HG03135 (cell line): Measurements from ENCODE around the gene SIMC1.
"Not testable (repeated sequence)": the region's sequence is repeated elsewhere in the genome, so short reads cannot be mapped to it uniquely, and the experiment has no call there.

Source experiments
- ATAC-seq: cut with Tn5 transposase; IDR thresholded peaks from one replicate; pipeline ENCODE4 v1.9.1; 2021; ENCODE audit warnings: mild to moderate bottlenecking, moderate library complexity; ENCODE audit not compliant: unreplicated experiment

The SIMC1 gene

DNA sequence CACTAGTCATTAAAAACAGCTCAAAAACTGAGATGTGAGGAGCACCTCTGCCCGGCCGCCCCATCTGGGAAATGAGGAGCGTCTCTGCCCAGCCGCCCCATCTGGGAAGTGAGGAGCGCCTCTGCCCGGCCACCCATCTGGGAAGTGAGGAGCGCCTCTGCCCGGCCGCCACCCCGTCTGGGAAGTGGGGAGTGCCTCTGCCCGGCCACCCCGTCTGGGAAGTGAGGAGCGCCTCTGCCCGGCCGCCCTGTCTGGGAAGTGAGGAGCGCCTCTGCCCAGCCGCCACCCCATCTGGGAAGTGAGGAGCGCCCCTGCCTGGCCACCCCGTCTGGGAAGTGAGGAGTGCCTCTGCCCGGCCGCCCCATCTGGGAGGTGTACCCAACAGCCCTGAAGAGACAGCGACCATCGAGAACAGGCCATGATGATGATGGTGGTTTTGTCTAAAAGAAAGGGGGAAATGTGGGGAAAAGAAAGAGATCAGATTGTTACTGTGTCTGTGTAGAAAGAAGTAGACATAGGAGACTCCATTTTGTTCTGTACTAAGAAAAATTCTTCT, 23.7 kb upstream of the SIMC1 start:
- not testable (repeated sequence) for ATAC-seq

DNA sequence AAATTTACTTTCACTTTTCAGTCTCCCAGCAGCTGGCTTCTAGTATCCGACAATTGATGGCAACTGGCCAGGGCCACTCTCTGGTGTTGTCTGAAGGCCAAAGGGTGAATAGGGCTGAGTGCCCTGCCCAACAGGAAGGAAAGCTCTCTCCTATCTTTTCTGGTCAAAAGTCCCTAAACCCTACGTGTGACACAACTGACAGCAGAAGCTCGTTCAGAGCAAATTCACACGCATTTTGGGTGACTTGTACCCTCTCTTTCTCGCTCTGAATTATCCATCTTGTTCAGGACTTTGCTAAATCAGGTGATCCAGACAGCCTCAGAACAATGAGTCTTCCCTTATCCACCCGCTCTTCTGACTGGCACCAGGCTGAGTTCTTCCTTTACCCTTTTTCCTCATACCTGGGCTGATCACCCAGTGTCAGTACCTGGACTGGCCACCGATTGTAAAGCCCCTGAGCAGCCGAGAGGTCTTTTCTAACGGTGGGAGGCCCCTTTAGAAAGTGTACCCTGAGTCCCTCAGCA, 21.8 kb upstream of the SIMC1 start:
- ATAC-seq = not testable (repeated sequence)

- ATAC-seq = not testable (repeated sequence)
Measured at GRCh38 chr5:176217188-176217729, 21.0 kb upstream of the SIMC1 start.

DNA sequence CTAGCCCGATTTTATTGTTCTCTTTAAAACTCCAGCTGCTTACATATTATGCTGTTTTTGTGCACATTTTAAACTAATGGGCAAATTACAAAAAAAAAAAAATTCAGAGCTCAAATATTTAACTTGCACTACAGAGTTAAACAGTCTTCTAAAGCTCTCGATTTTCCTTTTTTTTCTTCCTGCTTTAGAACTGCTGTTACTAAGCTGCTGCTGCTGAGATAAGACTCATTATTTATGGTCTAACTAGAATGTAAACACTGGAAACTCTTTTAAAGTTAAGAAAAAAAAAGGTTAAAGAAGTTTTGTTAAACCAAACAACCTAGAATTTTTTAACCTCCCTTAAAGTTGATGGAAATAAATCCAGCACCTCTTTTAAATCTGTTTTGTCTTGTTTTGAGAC, 20.5 kb upstream of the SIMC1 start:
- not testable (repeated sequence) for ATAC-seq

- ATAC-seq = not testable (repeated sequence)
Measured at GRCh38 chr5:176222006-176222405, 16.2 kb upstream of the SIMC1 start.

- ATAC-seq = not testable (repeated sequence)
Measured at GRCh38 chr5:176228358-176228757, 9.9 kb upstream of the SIMC1 start.

DNA sequence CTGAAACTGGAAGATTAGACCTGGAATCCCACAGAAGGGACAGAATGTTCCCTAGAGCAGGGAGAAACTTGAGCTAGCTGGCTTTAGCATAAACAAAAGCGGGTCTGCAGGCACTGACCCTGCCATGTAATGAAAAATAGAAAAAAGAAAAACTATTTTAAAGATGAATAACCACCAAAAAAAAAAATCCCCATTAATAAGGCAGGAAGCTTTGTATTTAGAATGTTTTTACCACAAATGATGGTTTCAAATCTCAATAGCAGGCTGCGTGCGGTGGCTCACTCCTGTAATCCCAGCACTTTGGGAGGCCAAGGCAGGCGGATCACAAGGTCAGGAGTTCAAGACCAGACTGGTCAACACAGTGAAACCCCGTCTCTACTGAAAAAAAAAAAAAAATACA, 5.0 kb upstream of the SIMC1 start:
- ATAC-seq = not testable (repeated sequence)

- peak; percentile 42 for ATAC-seq
Measured at GRCh38 chr5:176235155-176235554, 3.1 kb upstream of the SIMC1 start.

GRCh38 chr5:176238645-176239283, 540 bp downstream of the SIMC1 start:
- ATAC-seq = peak; percentile 39

GRCh38 chr5:176239304-176239703, 1.1 kb downstream of the SIMC1 start:
- not testable (repeated sequence) for ATAC-seq

- ATAC-seq = not testable (repeated sequence)
Measured at GRCh38 chr5:176244318-176244717, 6.1 kb downstream of the SIMC1 start.

DNA sequence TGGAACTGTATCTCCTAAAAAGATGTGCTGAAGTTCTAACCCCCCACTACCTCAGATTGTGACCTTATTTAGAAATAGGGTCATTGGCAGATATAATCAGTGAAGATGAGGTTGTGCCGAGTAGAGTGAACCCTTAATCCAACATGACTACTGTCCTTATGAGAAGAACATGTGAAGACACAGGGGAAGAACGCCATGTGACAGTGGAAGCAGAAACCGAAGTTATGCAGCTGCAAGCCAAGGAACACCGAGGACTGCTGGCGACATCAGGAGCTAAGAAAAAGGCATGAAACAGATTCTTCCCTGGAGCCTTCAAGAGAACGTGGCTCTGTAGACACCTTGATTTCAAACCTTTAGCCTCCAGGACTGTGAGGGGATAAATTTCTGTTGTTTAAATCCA, 6.8 kb downstream of the SIMC1 start:
- not testable (repeated sequence) for ATAC-seq

DNA sequence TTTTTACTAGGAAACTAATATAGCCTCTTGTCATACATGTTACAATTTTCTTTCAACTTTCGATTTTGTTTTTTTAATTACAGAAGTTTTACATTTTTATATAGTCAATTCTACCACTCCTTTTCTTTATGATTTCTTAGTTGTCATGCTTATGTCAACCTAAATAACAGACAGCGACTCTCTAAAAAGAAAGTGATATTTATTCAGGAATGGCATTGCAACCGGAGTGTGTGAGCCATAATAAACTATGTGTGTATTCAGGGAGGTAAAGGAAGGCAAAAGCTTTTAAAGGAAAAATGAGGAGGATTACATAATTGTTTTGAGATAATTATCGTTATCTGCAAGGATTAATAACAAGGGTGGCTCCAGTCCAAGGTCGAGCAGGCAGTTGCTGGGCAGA, 7.3 kb downstream of the SIMC1 start:
- not testable (repeated sequence) for ATAC-seq

DNA sequence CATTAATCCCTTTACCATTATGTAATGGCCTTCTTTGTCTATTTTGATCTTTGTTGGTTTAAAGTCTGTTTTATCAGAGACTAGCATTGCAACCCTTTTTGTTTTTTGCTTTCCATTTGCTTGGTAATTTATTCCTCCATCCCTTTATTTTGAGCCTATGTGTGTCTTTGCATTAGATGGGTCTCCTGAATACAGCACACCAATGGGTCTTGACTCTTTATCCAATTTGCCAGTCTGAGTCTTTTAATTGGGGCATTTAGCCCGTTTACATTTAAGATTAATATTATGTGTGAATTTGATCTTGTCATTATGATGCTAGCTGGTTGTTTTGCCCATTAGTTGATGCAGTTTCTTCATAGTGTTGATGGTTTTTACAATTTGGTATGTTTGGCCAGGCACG, 12.5 kb downstream of the SIMC1 start:
- not testable (repeated sequence) for ATAC-seq

DNA sequence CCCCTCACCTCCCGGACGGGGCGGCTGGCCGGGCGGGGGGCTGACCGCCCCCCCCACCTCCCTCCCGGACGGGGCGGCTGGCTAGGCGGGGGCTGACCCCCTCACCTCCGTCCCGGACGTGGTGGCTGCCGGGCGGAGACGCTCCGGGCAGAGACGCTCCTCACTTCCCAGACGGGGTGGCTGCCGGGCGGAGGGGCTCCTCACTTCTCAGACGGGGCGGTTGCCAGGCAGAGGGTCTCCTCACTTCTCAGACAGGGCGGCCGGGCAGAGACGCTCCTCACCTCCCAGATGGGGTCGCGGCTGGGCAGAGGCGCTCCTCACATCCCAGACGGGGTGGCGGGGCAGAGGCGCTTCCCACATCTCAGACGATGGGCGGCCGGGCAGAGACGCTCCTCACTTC, 13.9 kb downstream of the SIMC1 start:
- not testable (repeated sequence) for ATAC-seq

- ATAC-seq = not testable (repeated sequence)
Measured at GRCh38 chr5:176253370-176254065, 15.3 kb downstream of the SIMC1 start.

DNA sequence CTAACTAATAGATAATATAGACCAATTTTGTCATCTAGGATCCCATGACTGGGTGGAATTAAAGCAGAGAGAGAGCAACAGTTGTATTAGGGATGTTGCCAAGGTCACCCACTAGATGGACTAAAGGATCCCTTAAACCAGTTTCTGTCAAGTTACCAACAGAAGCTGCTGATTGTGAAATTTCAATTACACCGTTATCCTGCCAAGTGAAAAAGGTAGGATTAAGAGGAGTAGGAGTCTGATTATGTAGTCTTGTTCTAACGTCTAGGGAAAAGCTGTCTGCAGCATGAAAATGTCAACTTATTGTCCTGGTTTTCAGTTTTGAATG, 15.8 kb downstream of the SIMC1 start:
- ATAC-seq = not testable (repeated sequence)

DNA sequence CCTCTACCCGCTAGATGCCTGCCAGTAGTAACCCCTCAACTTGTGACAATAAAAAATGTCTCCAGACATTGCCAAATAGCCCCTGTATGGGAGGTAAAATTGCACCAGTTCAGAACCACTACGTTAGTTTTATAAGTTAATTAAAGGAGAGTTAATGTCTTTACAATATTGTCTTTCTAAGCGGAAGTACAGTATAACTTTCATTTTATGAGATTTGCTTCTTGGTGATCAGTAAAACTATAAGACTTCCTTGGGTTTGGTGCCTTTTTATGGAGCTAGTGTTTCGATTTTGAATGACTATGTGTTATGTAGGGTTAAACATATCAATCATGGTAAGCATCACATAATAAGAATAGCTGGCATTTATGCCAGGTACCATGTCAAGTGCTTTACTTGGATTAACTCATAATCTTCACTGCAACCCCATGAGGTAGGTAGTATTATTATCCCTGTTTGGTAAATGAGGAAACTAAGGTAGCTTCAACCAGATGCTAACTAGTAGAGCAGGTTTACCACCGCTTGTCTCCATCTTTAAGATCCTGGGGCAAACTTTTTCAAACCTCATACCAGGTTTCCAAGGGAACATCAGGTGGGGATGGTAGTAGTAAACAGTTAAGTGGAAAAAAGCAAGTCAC, 19.8 kb downstream of the SIMC1 start:
- not testable (repeated sequence) for ATAC-seq

GRCh38 chr5:176260682-176261081, 22.5 kb downstream of the SIMC1 start:
- ATAC-seq = not testable (repeated sequence)

- ATAC-seq = not testable (repeated sequence)
Measured at GRCh38 chr5:176266448-176266847, 28.2 kb downstream of the SIMC1 start.

GRCh38 chr5:176289018-176289417, 50.8 kb downstream of the SIMC1 start:
- ATAC-seq = not testable (repeated sequence)
